HG02973 (cell line): ENCODE measurements around the gene NKX6-2.
"Not testable (repeated sequence)": the region's sequence is repeated elsewhere in the genome, so short reads cannot be mapped to it uniquely, and the experiment has no call there.

ENCODE experiments used
- ATAC-seq: cut with Tn5 transposase; IDR thresholded peaks from one replicate; pipeline ENCODE4 v1.9.1; 2021; ENCODE audit warnings: moderate library complexity; ENCODE audit not compliant: unreplicated experiment

NKX6-2 gene

GRCh38 chr10:132799865-132800264 is 13.9 kb upstream of the NKX6-2 start:
- ATAC-seq: no peak

GRCh38 chr10:132798876-132799275 is 12.9 kb upstream of the NKX6-2 start:
- no peak for ATAC-seq

- no peak for ATAC-seq
These were observed 12.5 kb upstream of the NKX6-2 start for GRCh38 chr10:132798403-132798802.

- not testable (repeated sequence) for ATAC-seq
These were observed 12.0 kb upstream of the NKX6-2 start for GRCh38 chr10:132797986-132798385.

- no peak for ATAC-seq
These were observed 10.9 kb upstream of the NKX6-2 start for GRCh38 chr10:132796846-132797245.

GRCh38 chr10:132793871-132794849 is 8.2 kb upstream of the NKX6-2 start:
- no peak for ATAC-seq

GRCh38 chr10:132793213-132793612 is 7.3 kb upstream of the NKX6-2 start:
- no peak for ATAC-seq

- ATAC-seq: no peak
These were observed 6.8 kb upstream of the NKX6-2 start for GRCh38 chr10:132792796-132793195.

GRCh38 chr10:132792099-132792498 is 6.2 kb upstream of the NKX6-2 start:
- not testable (repeated sequence) for ATAC-seq

GRCh38 chr10:132790934-132791829 is 5.2 kb upstream of the NKX6-2 start:
- ATAC-seq: no peak

GRCh38 chr10:132790470-132790869 is 4.5 kb upstream of the NKX6-2 start:
- ATAC-seq: no peak

GRCh38 chr10:132789659-132790148 is 3.8 kb upstream of the NKX6-2 start:
- no peak for ATAC-seq

- no peak for ATAC-seq
These were observed 2.9 kb upstream of the NKX6-2 start for GRCh38 chr10:132788831-132789219.

- no peak for ATAC-seq
These were observed 2.4 kb upstream of the NKX6-2 start for GRCh38 chr10:132788180-132788830.

- no peak for ATAC-seq
These were observed 1.7 kb upstream of the NKX6-2 start for GRCh38 chr10:132787495-132788179.

GRCh38 chr10:132786884-132787494 is 1.0 kb upstream of the NKX6-2 start:
- ATAC-seq: no peak

- ATAC-seq: no peak
These were observed 533 bp upstream of the NKX6-2 start for GRCh38 chr10:132786476-132786883.

- no peak for ATAC-seq
These were observed 853 bp downstream of the NKX6-2 start for GRCh38 chr10:132784866-132785722.
